IPS DF 6.9 (cell line): Measurements from ENCODE around the gene DTX3.
"Not testable (repeated sequence)": the region's sequence is repeated elsewhere in the genome, so short reads cannot be mapped to it uniquely, and the experiment has no call there.

Experiments
- DNase-seq: peaks from one replicate; pipeline ENCODE4 v3.0.0-alpha.2; 2013; ENCODE audit warnings: low read depth, low spot score
- H3K27ac ChIP-seq: one replicate; pipeline ENCODE4 v1.5.1; 2013; ENCODE audit warnings: low read length, control low read depth
- H3K27me3 ChIP-seq: 2 replicates; pipeline ENCODE4 v1.6.1; 2013; ENCODE audit warnings: mild to moderate bottlenecking, low read length; ENCODE audit not compliant: control insufficient read depth, insufficient read depth
- H3K36me3 ChIP-seq: 2 replicates; pipeline ENCODE4 v1.6.1; 2013; ENCODE audit warnings: low read length; ENCODE audit not compliant: control insufficient read depth, insufficient read depth
- H3K4me1 ChIP-seq: 2 replicates; pipeline ENCODE4 v1.6.1; 2013; ENCODE audit warnings: low read length; ENCODE audit not compliant: control insufficient read depth, insufficient read depth
- H3K4me3 ChIP-seq: 2 replicates; pipeline ENCODE4 v1.5.1; 2013; ENCODE audit warnings: mild to moderate bottlenecking, low read length
- H3K9me3 ChIP-seq: 2 replicates; pipeline ENCODE4 v1.6.1; 2013; ENCODE audit warnings: low read length, inconsistent platforms; ENCODE audit not compliant: control insufficient read depth, insufficient read depth
- WGBS: extraction: QIAGEN DNeasy Blood & Tissue Kit; methylation state at CpG from one replicate; pipeline ENCODE4 v1.1.7; 2013; ENCODE audit warnings: mixed read lengths, missing lambda C conversion rate; ENCODE audit not compliant: insufficient read length, insufficient coverage; 5-methylcytosine and 5-hydroxymethylcytosine counted together

Gene DTX3

GRCh38 chr12:57582440-57582839, 22.2 kb upstream of the DTX3 start:
- H3K27ac ChIP-seq: no peak overlapping the region
- WGBS: no CpG with 5 or more reads among the region's 1 CpG
- peaks cover 5% of the 10 kb centered on the region for H3K36me3 ChIP-seq
- no peaks in the 10 kb centered on the region for H3K27me3 ChIP-seq
- no peaks in the 10 kb centered on the region for H3K4me1 ChIP-seq
- no peaks in the 10 kb centered on the region for H3K9me3 ChIP-seq
- DNase-seq: no peak
- no peak overlapping the region for H3K4me3 ChIP-seq

GRCh38 chr12:57583008-57583831, 21.4 kb upstream of the DTX3 start:
- Histone ChIP-seq H3K27ac (no peak overlapping the region), H3K36me3 (peaks cover 5% of the 10 kb centered on the region), H3K9me3 (no peaks in the 10 kb centered on the region), H3K27me3 (no peaks in the 10 kb centered on the region; the same call in 1 of the 2 replicates), H3K4me3 (no peak overlapping the region), H3K4me1 (no peaks in the 10 kb centered on the region)
- WGBS: no CpG with 5 or more reads among the region's 13 CpGs
- DNase-seq: peak; percentile 84

GRCh38 chr12:57584050-57584449, 20.6 kb upstream of the DTX3 start:
- no peak for DNase-seq
- H3K36me3 ChIP-seq: peaks cover 5% of the 10 kb centered on the region
- no peak overlapping the region for H3K4me3 ChIP-seq
- H3K4me1 ChIP-seq: no peaks in the 10 kb centered on the region
- H3K27ac ChIP-seq: no peak overlapping the region
- no CpG with 5 or more reads among the region's 2 CpGs for WGBS
- no peaks in the 10 kb centered on the region; the same call in 1 of the 2 replicates for H3K27me3 ChIP-seq
- H3K9me3 ChIP-seq: no peaks in the 10 kb centered on the region

GRCh38 chr12:57584690-57585089, 19.9 kb upstream of the DTX3 start:
- Histone ChIP-seq H3K4me1 (no peaks in the 10 kb centered on the region), H3K4me3 (no peak overlapping the region), H3K36me3 (peaks cover 5% of the 10 kb centered on the region), H3K27me3 (no peaks in the 10 kb centered on the region; the same call in 1 of the 2 replicates), H3K27ac (no peak overlapping the region), H3K9me3 (no peaks in the 10 kb centered on the region)
- DNase-seq: no peak

GRCh38 chr12:57585156-57585555, 19.5 kb upstream of the DTX3 start:
- Histone ChIP-seq H3K27me3 (no peaks in the 10 kb centered on the region; the same call in 1 of the 2 replicates), H3K4me3 (no peak overlapping the region), H3K4me1 (no peaks in the 10 kb centered on the region), H3K36me3 (peaks cover 5% of the 10 kb centered on the region), H3K9me3 (no peaks in the 10 kb centered on the region), H3K27ac (no peak overlapping the region)
- WGBS: no CpG with 5 or more reads among the region's 2 CpGs
- no peak for DNase-seq

- Histone ChIP-seq H3K36me3 (peaks cover 5% of the 10 kb centered on the region), H3K4me1 (no peaks in the 10 kb centered on the region), H3K27me3 (no peaks in the 10 kb centered on the region; the same call in 1 of the 2 replicates), H3K4me3 (no peak overlapping the region), H3K9me3 (no peaks in the 10 kb centered on the region), H3K27ac (no peak overlapping the region)
- WGBS: 100% methylated on average over 1 of the region's 3 CpGs
- no peak for DNase-seq
These were observed 18.5 kb upstream of the DTX3 start for GRCh38 chr12:57586128-57586527.

GRCh38 chr12:57586832-57587429, 17.7 kb upstream of the DTX3 start:
- Histone ChIP-seq H3K36me3 (peaks cover under 1% of the 10 kb centered on the region), H3K27me3 (no peaks in the 10 kb centered on the region; the same call in 1 of the 2 replicates), H3K27ac (no peak overlapping the region), H3K9me3 (no peaks in the 10 kb centered on the region), H3K4me1 (no peaks in the 10 kb centered on the region), H3K4me3 (no peak overlapping the region)
- WGBS: no CpG with 5 or more reads among the region's 3 CpGs
- no peak for DNase-seq

GRCh38 chr12:57588951-57589610, 15.5 kb upstream of the DTX3 start:
- H3K27ac ChIP-seq, DNase-seq, H3K4me1 ChIP-seq, H3K4me3 ChIP-seq, H3K36me3 ChIP-seq, H3K9me3 ChIP-seq, H3K27me3 ChIP-seq: not testable (repeated sequence)
- no CpG with 5 or more reads among the region's 15 CpGs for WGBS

GRCh38 chr12:57590479-57590863, 14.2 kb upstream of the DTX3 start:
- no CpG with 5 or more reads among the region's 2 CpGs for WGBS
- H3K36me3 ChIP-seq: no peaks in the 10 kb centered on the region
- H3K27ac ChIP-seq: no peak overlapping the region
- H3K9me3 ChIP-seq: no peaks in the 10 kb centered on the region
- H3K27me3 ChIP-seq: no peaks in the 10 kb centered on the region; the same call in 1 of the 2 replicates
- peak overlapping the region; percentile 89; the same call in 1 of the 2 replicates for H3K4me3 ChIP-seq
- H3K4me1 ChIP-seq: peaks cover 2% of the 10 kb centered on the region
- no peak for DNase-seq

- H3K27ac ChIP-seq: no peak within 1 kb of the TSS
- no CpG with 5 or more reads among the region's 69 CpGs for WGBS
- H3K36me3 ChIP-seq: no peaks in the 10 kb centered on the region
- H3K4me3 ChIP-seq: peak within 1 kb of the TSS; percentile 89
- H3K27me3 ChIP-seq: no peaks in the 10 kb centered on the region; the same call in 1 of the 2 replicates
- H3K4me1 ChIP-seq: peaks cover 2% of the 10 kb centered on the region
- H3K9me3 ChIP-seq: no peaks in the 10 kb centered on the region
- no peak for DNase-seq
These were observed 13.5 kb upstream of the DTX3 start, which contains the start of gene PIP4K2C for GRCh38 chr12:57590864-57591781. Gene PIP4K2C (plus strand): TSS chr12:57591192. CDS start chr12:57591290, 98 bp downstream.
